Measurements from ENCODE around the gene CDH23.

DNA sequence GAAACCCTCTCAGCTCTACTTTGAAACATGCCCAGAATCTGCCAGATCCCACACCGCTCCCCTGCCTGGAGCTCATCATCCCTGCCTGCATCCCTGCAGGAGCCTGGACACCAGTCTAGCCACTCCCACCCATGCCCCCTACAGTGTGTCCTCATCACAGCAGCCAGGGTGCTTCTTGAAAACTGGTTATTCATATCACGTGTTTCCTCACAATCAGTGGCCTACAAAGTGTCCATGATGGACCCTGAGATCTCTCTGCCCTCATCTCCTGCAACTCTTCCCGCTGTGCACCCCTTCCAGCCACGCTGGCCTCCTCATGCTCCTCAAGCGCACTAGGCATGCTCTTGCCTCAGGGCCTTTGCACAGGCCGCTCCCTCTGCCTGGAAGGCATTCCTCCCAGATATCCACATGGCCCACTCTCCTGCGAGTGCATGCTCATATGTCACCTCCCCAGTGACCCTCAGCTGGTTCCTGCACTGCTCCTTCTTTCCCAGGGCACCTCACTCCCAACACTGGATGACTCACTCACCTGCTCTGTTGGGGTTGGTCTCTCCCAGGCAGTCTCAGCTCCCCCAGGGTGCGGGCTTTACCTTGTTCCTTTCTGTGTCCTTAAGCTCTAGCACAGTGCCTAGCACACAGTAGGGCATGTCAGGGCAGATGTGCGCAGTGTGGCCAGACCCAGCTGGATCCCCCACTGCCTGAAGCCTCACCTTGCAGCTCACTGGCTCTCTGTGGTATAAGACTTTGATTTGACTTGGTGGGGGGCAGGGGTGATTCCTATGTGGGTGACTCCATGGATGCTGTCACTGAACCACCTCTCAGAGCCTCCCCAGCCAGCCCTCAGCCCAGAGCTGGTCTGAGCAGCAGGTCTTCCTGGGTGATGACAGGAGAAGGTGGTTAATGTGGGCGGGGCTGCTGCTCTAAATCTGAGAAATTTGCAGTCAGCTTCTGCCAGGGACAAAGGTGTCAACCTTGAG, 37.3 kb downstream of the CDH23 start:
- TF ChIP-seq FOXA3 (CRISPR knock-in tag; conservative IDR thresholded peaks at IDR 0.05 in 1 of 2, IDR thresholded peaks at IDR 0.05 in 1 of 2) (no peak), POLR2A (conservative IDR thresholded peaks at IDR 0.05) (no peak), KLF1 (tag; IDR thresholded peaks at IDR 0.05) (no peak), EP300 (IDR thresholded peaks at IDR 0.05; ENCODE audit: low read length) (no peak), PYGO2 (tag; IDR thresholded peaks at IDR 0.05) (no peak), BRCA1 (IDR thresholded peaks at IDR 0.05) (no peak), BRCA1 (CRISPR knock-in tag; IDR thresholded peaks at IDR 0.05) (no peak), CHD1 (IDR thresholded peaks at IDR 0.05; ENCODE audit: low read length) (no peak)
- TF ChIP-seq, protein P1, sequence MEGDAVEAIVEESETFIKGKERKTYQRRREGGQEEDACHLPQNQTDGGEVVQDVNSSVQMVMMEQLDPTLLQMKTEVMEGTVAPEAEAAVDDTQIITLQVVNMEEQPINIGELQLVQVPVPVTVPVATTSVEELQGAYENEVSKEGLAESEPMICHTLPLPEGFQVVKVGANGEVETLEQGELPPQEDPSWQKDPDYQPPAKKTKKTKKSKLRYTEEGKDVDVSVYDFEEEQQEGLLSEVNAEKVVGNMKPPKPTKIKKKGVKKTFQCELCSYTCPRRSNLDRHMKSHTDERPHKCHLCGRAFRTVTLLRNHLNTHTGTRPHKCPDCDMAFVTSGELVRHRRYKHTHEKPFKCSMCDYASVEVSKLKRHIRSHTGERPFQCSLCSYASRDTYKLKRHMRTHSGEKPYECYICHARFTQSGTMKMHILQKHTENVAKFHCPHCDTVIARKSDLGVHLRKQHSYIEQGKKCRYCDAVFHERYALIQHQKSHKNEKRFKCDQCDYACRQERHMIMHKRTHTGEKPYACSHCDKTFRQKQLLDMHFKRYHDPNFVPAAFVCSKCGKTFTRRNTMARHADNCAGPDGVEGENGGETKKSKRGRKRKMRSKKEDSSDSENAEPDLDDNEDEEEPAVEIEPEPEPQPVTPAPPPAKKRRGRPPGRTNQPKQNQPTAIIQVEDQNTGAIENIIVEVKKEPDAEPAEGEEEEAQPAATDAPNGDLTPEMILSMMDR (IDR thresholded peaks at IDR 0.05 in 2 of 3, conservative IDR thresholded peaks at IDR 0.05 in 1 of 3; ENCODE audit: insufficient read depth in 2 of 3, low read depth in 1 of 3, low read length in 3 of 3) = no peak
- TF ChIP-seq, protein P2, sequence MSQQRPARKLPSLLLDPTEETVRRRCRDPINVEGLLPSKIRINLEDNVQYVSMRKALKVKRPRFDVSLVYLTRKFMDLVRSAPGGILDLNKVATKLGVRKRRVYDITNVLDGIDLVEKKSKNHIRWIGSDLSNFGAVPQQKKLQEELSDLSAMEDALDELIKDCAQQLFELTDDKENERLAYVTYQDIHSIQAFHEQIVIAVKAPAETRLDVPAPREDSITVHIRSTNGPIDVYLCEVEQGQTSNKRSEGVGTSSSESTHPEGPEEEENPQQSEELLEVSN (IDR thresholded peaks at IDR 0.05; ENCODE audit: borderline replicate concordance in 1 of 2, extremely low read depth in 1 of 2, insufficient read depth in 1 of 2, insufficient read length in 1 of 2, low read depth in 1 of 2, low read length in 1 of 2, poor library complexity in 1 of 2, severe bottlenecking in 1 of 2) = no peak
